Transverse colon (tissue), 4 donors: ENCODE results near the gene COLEC12. TPM values are rescaled to one million over a fixed set of nuclear protein-coding genes. Genes with fewer than 3 reads are reported as not detected.

Experiments used
- DNase-seq: peaks from one replicate; pipeline ENCODE4 v3.0.0-alpha.2; 2019
- H3K27ac ChIP-seq, 4 donors: fragments of 200-600 bp; sonication (generic); 2 replicates each; pipeline ENCODE4 v1.5.1; 2016 to 2018; ENCODE audit warnings: inconsistent platforms in 4 of 4
- H3K27me3 ChIP-seq: fragments of 200-600 bp; sonication (generic); 2 replicates; pipeline ENCODE4 v1.5.1; 2017; ENCODE audit warnings: inconsistent platforms
- H3K36me3 ChIP-seq, 4 donors: fragments of 200-600 bp; sonication (generic); 2 replicates each; pipeline ENCODE4 v1.5.1; 2017 to 2019; ENCODE audit warnings: inconsistent platforms in 4 of 4
- H3K4me1 ChIP-seq, 4 donors: fragments of 200-600 bp; sonication (generic); 2 replicates each; pipeline ENCODE4 v1.5.1; 2017 to 2020; ENCODE audit warnings: inconsistent platforms in 4 of 4
- H3K4me3 ChIP-seq, 4 donors: fragments of 200-600 bp; sonication (generic); 1 replicate in 1 of 4; 2 replicates in 3 of 4; pipeline versions ENCODE4 v1.5.1 to v1.6.1; 2017 to 2019; ENCODE audit warnings: inconsistent platforms in 4 of 4
- H3K9me3 ChIP-seq, 2 donors: fragments of 200-600 bp; sonication (generic); 2 replicates each; pipeline ENCODE4 v1.5.1; 2017 to 2019; ENCODE audit warnings: inconsistent platforms in 2 of 2
- EP300 ChIP-seq: sonication (generic); formaldehyde crosslinking; IDR thresholded peaks from one replicate; pipeline ENCODE4 v1.6.1; 2017; ENCODE audit warnings: antibody characterized with exemption, low read depth
- POLR2A ChIP-seq: fragments of 450-650 bp; IDR thresholded peaks from one replicate; pipeline ENCODE4 v1.6.1; 2016; ENCODE audit warnings: antibody characterized with exemption, mild to moderate bottlenecking, moderate library complexity
- POLR2AphosphoS5 ChIP-seq, 3 donors: sonication (generic); formaldehyde crosslinking; IDR thresholded peaks; one replicate each; pipeline ENCODE4 v1.6.1; 2016; ENCODE audit warnings: antibody characterized with exemption in 3 of 3
- WGBS, 2 donors: methylation state at CpG; one replicate each; pipeline ENCODE4 v1.1.5; 2018; ENCODE audit warnings: low coverage in 1 of 2; 5-methylcytosine and 5-hydroxymethylcytosine counted together
- in situ Hi-C, 4 donors: fragments of 200-750 bp; cut with MboI; loops; one replicate each; pipeline versions ENCODE4 v1.15.0 to v1.15.1; 2017; ENCODE audit warnings: low sequenced_read_pairs in 3 of 4, low pct_ligation_motif_present in 1 of 4, low pct_unique_long_range_greater_than_20kb in 1 of 4
- intact Hi-C: fragments of 100-400 bp; cut with DNase I; formaldehyde crosslinking; loops from one replicate; pipeline ENCODE4 v1.15.1; 2023; ENCODE audit warnings: low total_unique reads
- total RNA-seq, 4 donors: library from RNA; depleted of rRNA; stranded (reverse); fragments of >200 nt; gene quantifications; one replicate each; pipeline ENCODE4 v1.1.0, GENCODE V29; 2016
- TF ChIP-seq, protein P1 (sequence below), 5 experiments: fragments of 200-600 bp in 3 of 5; fragments of 450-650 bp in 2 of 5; sonication (generic) in 3 of 5; IDR thresholded peaks; 1 replicate in 2 of 5; 2 replicates in 3 of 5; pipeline ENCODE4 v1.5.1; 2016 to 2017; ENCODE audit warnings: antibody characterized with exemption in 5 of 5, inconsistent platforms in 3 of 5, mild to moderate bottlenecking in 2 of 5, moderate library complexity in 1 of 5

Gene COLEC12
- total RNA-seq, 4 donors from 2014 or later = 1.4 to 7.8 (median 2.8) TPM

DNA sequence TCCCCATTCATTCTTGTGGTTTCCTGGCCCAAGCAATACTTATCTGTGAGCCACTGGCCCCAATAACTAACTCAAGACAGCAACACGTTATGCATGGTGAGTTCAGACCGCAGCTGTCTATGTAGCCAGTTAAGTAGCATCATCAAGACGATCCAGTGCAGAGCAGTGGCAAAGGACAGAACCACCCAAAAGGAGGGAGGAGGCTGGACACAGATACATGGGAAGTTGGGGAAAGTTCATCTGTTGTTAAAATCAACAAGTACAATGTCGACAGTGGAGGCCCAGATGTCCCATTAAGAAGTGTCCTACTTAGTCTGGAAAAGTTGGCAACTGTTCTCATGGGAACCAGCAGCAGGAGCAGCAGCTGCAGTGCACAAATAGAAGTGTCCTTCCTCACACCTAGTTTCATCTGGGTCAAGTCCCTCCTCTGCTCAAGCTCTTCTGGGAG lies 125.8 kb downstream of the COLEC12 start:
- H3K27me3 ChIP-seq = no peaks in the 10 kb centered on the region
- DNase-seq = no peak
- in situ Hi-C loops = no loop called here
- TF ChIP-seq EP300 = no peak
- no peak for TF ChIP-seq POLR2A
- TF ChIP-seq POLR2AphosphoS5 (IDR thresholded peaks at IDR 0.05) = peak in 2 of 3 donors; percentile 29 to 33
- WGBS, 2 donors = 54 to 56% methylated on average over 3 to 4 of the region's 4 CpGs
- H3K4me3 ChIP-seq = no peak overlapping the region
- H3K36me3 ChIP-seq = no peaks in the 10 kb centered on the region
- no peaks in the 10 kb centered on the region for H3K9me3 ChIP-seq
- H3K27ac ChIP-seq = peak overlapping the region in 3 of 4 donors; percentile 39 to 56 (median 43)
- H3K4me1 ChIP-seq = peaks cover 11 to 53% (median 21%) of the 10 kb centered on the region in 4 donors
- intact Hi-C loops = no loop called here

DNA sequence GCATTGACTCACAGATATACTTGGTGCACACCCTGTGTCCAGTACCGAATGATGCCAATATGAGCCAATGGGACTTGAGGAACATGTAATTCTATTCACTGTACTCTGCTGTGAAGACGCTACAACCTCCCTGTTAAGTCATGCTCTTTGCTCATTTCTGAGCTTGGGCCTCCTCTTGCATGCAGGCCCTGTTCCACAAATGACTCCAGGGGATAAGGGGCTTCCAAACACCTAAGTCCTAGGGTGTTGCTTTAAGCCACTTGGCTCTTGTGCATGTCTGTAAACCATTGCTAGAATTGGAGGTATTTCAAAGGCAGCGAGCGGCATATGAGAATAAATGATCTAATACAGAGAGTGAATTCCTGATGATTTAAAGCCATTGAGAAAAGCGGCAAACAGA lies 126.7 kb downstream of the COLEC12 start:
- H3K4me1 ChIP-seq = peaks cover 11 to 53% (median 22%) of the 10 kb centered on the region in 4 donors
- no peak overlapping the region for H3K27ac ChIP-seq
- TF ChIP-seq POLR2AphosphoS5 (IDR thresholded peaks at IDR 0.05) (no peak), POLR2A (no peak), EP300 (no peak)
- TF ChIP-seq, protein P1, sequence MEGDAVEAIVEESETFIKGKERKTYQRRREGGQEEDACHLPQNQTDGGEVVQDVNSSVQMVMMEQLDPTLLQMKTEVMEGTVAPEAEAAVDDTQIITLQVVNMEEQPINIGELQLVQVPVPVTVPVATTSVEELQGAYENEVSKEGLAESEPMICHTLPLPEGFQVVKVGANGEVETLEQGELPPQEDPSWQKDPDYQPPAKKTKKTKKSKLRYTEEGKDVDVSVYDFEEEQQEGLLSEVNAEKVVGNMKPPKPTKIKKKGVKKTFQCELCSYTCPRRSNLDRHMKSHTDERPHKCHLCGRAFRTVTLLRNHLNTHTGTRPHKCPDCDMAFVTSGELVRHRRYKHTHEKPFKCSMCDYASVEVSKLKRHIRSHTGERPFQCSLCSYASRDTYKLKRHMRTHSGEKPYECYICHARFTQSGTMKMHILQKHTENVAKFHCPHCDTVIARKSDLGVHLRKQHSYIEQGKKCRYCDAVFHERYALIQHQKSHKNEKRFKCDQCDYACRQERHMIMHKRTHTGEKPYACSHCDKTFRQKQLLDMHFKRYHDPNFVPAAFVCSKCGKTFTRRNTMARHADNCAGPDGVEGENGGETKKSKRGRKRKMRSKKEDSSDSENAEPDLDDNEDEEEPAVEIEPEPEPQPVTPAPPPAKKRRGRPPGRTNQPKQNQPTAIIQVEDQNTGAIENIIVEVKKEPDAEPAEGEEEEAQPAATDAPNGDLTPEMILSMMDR (IDR thresholded peaks at IDR 0.05) = no peak
- no peaks in the 10 kb centered on the region for H3K9me3 ChIP-seq
- no peak for DNase-seq
- H3K36me3 ChIP-seq = no peaks in the 10 kb centered on the region
- in situ Hi-C loops (no loop called here), intact Hi-C loops (no loop called here)
- no peaks in the 10 kb centered on the region for H3K27me3 ChIP-seq
- H3K4me3 ChIP-seq = no peak overlapping the region
- 84 to 86% methylated on average over 3 to 5 of the region's 5 CpGs for WGBS, 2 donors

DNA sequence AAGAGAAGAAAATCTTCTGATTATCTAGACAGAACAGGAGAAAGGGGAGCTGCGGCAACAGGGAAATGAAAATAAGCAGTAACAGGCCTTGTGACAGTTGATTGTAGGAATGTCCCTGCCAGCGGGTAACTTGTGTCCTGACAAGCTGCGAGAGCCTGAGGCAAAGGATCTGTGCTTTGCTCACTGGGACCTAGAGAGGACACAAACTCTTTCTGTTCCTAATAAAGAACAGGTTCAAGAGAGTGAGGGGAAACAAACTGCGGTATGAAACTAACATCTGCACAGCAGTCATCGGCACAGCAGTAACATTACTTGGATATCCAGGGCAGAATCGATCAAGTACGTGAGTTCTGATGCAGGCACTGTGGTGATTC lies 128.9 kb downstream of the COLEC12 start:
- peaks cover 4 to 43% (median 15%) of the 10 kb centered on the region in 4 donors for H3K4me1 ChIP-seq
- no peaks in the 10 kb centered on the region for H3K36me3 ChIP-seq
- H3K9me3 ChIP-seq = no peaks in the 10 kb centered on the region
- in situ Hi-C loops = no loop called here
- 52 to 61% methylated on average over 3 to 7 of the region's 7 CpGs for WGBS, 2 donors
- no peak for TF ChIP-seq POLR2AphosphoS5 (IDR thresholded peaks at IDR 0.05)
- TF ChIP-seq POLR2A = no peak
- TF ChIP-seq, protein P1 (IDR thresholded peaks at IDR 0.05) = no peak
- TF ChIP-seq EP300 = no peak
- no peak for DNase-seq
- peak overlapping the region; percentile 12 to 38 (median 32) for H3K27ac ChIP-seq
- H3K27me3 ChIP-seq = no peaks in the 10 kb centered on the region
- intact Hi-C loops = no loop called here
- H3K4me3 ChIP-seq = no peak overlapping the region

DNA sequence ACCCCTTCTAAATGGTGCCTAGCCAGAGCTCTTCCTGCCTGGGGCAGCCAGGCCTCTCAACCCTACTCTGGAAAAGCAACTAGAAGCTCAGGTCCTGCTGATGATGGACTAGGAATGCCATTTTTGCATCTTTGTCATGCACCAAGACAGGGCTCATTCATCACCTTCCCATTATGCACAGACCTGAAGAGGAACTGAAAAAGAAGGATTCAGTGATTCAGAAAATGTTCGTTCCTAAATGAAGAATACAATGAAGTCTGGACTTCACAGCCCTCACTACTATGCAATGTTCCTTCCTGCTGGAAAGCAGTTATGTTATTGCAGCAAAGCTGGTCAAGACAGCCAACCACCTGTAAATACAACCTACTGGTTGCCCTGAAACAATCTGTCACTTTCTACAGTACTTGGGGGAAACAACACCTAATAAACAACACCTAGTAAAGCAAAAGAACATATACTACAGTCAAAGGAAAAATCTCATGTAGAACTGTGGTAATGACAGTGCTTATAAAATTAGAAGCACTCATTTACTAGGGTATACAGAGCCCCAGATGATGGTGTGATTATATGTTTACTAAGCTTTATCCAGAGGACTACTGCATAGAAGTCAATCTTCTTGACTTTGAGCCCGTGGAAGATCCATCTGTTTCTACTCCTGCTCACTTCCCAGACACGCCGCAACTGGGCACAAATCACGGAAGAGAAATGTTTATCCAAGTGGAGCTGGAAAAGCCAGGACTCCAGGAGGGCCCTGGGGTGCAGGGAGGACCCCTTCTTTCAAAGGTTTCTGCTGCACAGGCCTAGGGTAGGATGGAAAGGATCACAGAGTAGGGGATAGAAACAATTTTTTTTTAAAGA lies 129.5 kb downstream of the COLEC12 start:
- in situ Hi-C loops (no loop called here), intact Hi-C loops (no loop called here)
- WGBS, 2 donors = 54 to 59% methylated on average over 5 of the region's 5 CpGs
- Histone ChIP-seq H3K27me3 (no peaks in the 10 kb centered on the region), H3K36me3 (no peaks in the 10 kb centered on the region), H3K4me1 (peaks cover 0 to 37% (median 12%) of the 10 kb centered on the region in 4 donors), H3K27ac (peak overlapping the region; percentile 12 to 38 (median 32)), H3K9me3 (no peaks in the 10 kb centered on the region), H3K4me3 (no peak overlapping the region)
- DNase-seq = no peak
- TF ChIP-seq, protein P1 (IDR thresholded peaks at IDR 0.05) = no peak
- TF ChIP-seq POLR2A = no peak
- TF ChIP-seq POLR2AphosphoS5 (IDR thresholded peaks at IDR 0.05) = no peak
- TF ChIP-seq EP300 = no peak
